ENCODE measurements around the gene FGGY. TPM values are rescaled to one million over a fixed set of nuclear protein-coding genes. Genes with fewer than 3 reads are reported as not detected.
"Not testable (repeated sequence)": the region's sequence is repeated elsewhere in the genome, so short reads cannot be mapped to it uniquely, and the experiment has no call there.

FGGY gene
- total RNA-seq, 1 donor from 2014 or later: 18.2 TPM

GRCh38 chr1:59609245-59609644 lies 312.4 kb downstream of the FGGY start:
- peaks cover 24% of the 10 kb centered on the region for H3K36me3 Mint-ChIP-seq (ENCODE audit: insufficient read depth)
- H3K9me3 Mint-ChIP-seq (ENCODE audit: low read depth): peaks cover 23% of the 10 kb centered on the region
- peaks cover 6% of the 10 kb centered on the region for H3K4me1 Mint-ChIP-seq (ENCODE audit: low read depth)
- no peak overlapping the region for H3K27ac Mint-ChIP-seq
- no peak overlapping the region for H3K4me3 Mint-ChIP-seq (ENCODE audit: low read depth)
- H3K27me3 Mint-ChIP-seq: no peaks in the 10 kb centered on the region
- DNase-seq (ENCODE audit: low spot score, unreplicated experiment): no peak
- TF ChIP-seq, protein P1, sequence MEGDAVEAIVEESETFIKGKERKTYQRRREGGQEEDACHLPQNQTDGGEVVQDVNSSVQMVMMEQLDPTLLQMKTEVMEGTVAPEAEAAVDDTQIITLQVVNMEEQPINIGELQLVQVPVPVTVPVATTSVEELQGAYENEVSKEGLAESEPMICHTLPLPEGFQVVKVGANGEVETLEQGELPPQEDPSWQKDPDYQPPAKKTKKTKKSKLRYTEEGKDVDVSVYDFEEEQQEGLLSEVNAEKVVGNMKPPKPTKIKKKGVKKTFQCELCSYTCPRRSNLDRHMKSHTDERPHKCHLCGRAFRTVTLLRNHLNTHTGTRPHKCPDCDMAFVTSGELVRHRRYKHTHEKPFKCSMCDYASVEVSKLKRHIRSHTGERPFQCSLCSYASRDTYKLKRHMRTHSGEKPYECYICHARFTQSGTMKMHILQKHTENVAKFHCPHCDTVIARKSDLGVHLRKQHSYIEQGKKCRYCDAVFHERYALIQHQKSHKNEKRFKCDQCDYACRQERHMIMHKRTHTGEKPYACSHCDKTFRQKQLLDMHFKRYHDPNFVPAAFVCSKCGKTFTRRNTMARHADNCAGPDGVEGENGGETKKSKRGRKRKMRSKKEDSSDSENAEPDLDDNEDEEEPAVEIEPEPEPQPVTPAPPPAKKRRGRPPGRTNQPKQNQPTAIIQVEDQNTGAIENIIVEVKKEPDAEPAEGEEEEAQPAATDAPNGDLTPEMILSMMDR (IDR thresholded peaks at IDR 0.05; ENCODE audit: unreplicated experiment): no peak

GRCh38 chr1:59610499-59610898 lies 313.6 kb downstream of the FGGY start:
- H3K27me3 Mint-ChIP-seq; DNase-seq (ENCODE audit: low spot score, unreplicated experiment); H3K27ac Mint-ChIP-seq; H3K4me3 Mint-ChIP-seq (ENCODE audit: low read depth); H3K4me1 Mint-ChIP-seq (ENCODE audit: low read depth): not testable (repeated sequence)
- H3K9me3 Mint-ChIP-seq (ENCODE audit: low read depth): peaks cover 26% of the 10 kb centered on the region
- H3K36me3 Mint-ChIP-seq (ENCODE audit: insufficient read depth): peaks cover 24% of the 10 kb centered on the region

GRCh38 chr1:59617434-59617833 lies 320.5 kb downstream of the FGGY start:
- Mint-ChIP-seq H3K4me1 (ENCODE audit: low read depth) (no peaks in the 10 kb centered on the region), H3K36me3 (ENCODE audit: insufficient read depth) (peaks cover 2% of the 10 kb centered on the region), H3K9me3 (ENCODE audit: low read depth) (peaks cover 9% of the 10 kb centered on the region), H3K4me3 (ENCODE audit: low read depth) (no peak overlapping the region), H3K27ac (no peak overlapping the region), H3K27me3 (no peaks in the 10 kb centered on the region)
- TF ChIP-seq, protein P1 (IDR thresholded peaks at IDR 0.05; ENCODE audit: unreplicated experiment): no peak
- no peak for DNase-seq (ENCODE audit: low spot score, unreplicated experiment)

- no peaks in the 10 kb centered on the region for H3K4me1 Mint-ChIP-seq (ENCODE audit: low read depth)
- no peak overlapping the region for H3K4me3 Mint-ChIP-seq (ENCODE audit: low read depth)
- no peak overlapping the region for H3K27ac Mint-ChIP-seq
- TF ChIP-seq, protein P1 (IDR thresholded peaks at IDR 0.05; ENCODE audit: unreplicated experiment): no peak
- no peaks in the 10 kb centered on the region for H3K27me3 Mint-ChIP-seq
- no peaks in the 10 kb centered on the region for H3K36me3 Mint-ChIP-seq (ENCODE audit: insufficient read depth)
- no peak for DNase-seq (ENCODE audit: low spot score, unreplicated experiment)
- peaks cover 5% of the 10 kb centered on the region for H3K9me3 Mint-ChIP-seq (ENCODE audit: low read depth)
Measured at GRCh38 chr1:59619557-59619956, 322.7 kb downstream of the FGGY start.

GRCh38 chr1:59625384-59625783 lies 328.5 kb downstream of the FGGY start:
- Mint-ChIP-seq H3K27ac (no peak overlapping the region), H3K36me3 (ENCODE audit: insufficient read depth) (no peaks in the 10 kb centered on the region), H3K4me3 (ENCODE audit: low read depth) (no peak overlapping the region), H3K9me3 (ENCODE audit: low read depth) (no peaks in the 10 kb centered on the region), H3K4me1 (ENCODE audit: low read depth) (no peaks in the 10 kb centered on the region), H3K27me3 (no peaks in the 10 kb centered on the region)
- DNase-seq (ENCODE audit: low spot score, unreplicated experiment): no peak
- TF ChIP-seq, protein P1 (IDR thresholded peaks at IDR 0.05; ENCODE audit: unreplicated experiment): no peak

DNA sequence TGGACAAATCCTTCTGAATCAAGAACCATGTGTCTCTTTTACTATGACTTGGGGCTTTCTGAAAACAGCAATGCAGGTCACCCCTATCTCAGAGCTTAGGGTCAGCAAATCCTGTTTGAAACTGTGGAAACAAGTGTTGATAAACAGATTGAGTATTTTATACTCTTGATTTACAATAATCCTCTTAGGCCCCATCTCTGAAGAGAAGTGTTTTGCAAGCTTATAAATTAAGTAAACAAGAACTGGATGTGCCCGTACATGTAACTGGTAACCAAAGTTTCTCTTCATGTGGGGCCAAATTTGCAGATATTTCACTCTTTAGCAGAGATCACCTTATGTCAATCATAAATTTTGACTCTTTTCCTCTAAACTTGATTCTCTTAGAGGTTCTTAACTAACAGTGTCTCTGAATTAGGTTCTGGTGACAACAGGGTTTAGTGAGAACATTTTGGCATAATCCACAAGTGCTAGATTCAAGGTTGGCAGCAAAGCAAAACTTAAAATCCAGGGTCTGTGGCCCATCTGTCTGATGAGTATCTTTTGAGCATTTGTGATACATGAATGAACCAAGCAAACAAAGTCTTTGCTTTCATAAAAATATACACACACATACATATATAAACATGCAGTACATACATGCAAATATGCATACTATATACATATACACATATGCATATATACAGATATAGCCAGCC lies 334.8 kb downstream of the FGGY start:
- Mint-ChIP-seq H3K9me3 (ENCODE audit: low read depth) (no peaks in the 10 kb centered on the region), H3K4me1 (ENCODE audit: low read depth) (peaks cover 7% of the 10 kb centered on the region), H3K36me3 (ENCODE audit: insufficient read depth) (no peaks in the 10 kb centered on the region), H3K27me3 (no peaks in the 10 kb centered on the region), H3K4me3 (ENCODE audit: low read depth) (no peak overlapping the region), H3K27ac (no peak overlapping the region)
- TF ChIP-seq, protein P1 (IDR thresholded peaks at IDR 0.05; ENCODE audit: unreplicated experiment): no peak
- DNase-seq (ENCODE audit: low spot score, unreplicated experiment): no peak
